HG03521 (cell line): ENCODE measurements around the gene MTFR2.

Source experiments
- ATAC-seq: cut with Tn5 transposase; IDR thresholded peaks from one replicate; pipeline ENCODE4 v1.9.1; 2021; ENCODE audit warnings: mild to moderate bottlenecking, moderate library complexity; ENCODE audit not compliant: unreplicated experiment

MTFR2 gene

DNA sequence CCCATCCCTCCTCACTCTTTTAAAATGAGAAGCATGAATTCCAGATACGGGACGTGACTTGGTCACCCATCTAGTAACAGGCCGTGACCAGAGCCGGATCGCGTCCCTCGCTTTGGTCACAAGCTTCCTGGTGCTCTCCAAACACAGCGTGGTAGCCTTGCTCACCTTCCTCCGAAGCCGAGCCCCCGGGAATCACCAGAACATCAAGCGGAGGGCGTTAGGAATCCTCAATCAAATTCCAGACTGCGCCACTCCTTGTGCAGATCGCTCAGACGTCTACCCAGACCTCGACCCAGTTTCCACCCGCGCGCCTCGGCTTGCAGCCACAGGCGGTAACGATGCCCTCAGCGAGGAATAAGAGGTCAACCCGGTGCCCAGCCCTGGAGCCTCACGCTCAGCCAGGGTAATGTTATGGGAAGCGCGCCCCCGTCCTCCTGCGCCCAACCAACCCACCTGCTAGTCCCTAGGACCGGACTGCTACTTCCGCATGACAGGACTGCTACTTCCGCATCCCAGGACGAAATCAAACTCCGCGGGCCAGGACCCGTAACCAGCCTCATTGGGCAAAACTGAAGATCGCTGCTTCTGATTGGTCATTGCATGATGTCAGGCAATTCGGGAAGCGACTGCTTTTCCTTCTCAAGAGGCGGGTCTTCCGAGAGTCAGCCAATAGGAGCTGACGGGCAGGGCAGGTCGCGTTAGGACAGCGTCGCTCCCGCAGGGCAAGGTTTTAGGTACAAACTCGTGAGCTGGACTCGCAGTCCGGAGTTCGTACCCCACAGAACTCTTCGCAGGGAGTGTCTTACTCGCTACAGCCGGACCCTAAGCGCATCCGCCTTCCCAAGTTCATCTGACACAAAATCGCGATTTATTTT is at the start of gene MTFR2:
TSS of gene MTFR2 (minus strand) at position 501 of the 875 bp plus-strand sequence. CDS start 1,212 bp downstream, outside the sequence.
- ATAC-seq: peak; percentile 97

DNA sequence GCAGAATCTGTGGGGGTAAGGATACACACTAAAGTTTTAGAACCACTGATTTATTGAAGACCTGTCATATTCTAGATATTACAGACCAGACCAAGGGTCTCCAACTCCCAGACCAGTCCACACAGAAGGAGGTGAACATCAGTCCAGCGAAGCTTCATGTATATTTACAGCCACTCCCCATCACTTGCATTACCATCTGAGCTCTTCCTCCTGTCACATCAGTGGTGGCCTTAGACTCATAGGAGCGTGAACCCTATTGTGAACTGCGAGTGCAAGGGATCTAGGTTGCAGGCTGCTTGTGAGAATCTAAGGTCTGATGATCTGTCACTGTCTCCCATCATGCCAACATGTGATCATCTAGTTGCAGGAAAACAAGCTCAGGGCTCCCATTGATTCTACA is 44.5 kb upstream of the MTFR2 start:
- no peak for ATAC-seq

DNA sequence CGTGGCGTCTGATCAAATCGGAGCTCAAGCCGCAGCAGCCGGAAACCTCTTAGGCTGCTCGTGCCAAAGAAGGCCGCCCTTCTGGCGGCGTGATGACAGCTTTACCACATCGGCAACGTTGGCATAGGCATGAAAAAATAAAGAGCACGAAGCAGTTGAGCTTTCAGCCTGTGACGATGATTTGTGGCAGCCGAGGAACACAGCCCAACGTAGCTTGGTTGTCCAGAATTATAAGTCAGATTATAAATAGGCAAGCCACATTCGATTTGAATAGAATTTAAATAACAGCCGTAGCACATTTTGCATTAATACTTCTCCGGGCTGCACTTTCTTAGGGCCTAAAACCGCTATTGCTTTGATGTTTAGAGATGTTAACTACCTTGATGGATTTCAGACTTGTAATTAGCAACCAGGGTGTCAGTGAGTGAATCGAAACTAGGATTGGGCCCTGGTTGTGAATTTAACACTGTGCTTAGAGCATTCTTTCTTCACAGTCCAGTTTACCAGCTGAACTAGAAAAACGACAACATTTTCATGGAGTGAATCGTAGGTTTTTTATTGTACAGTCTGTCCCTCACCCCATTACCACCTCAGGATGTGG is 40.4 kb upstream of the MTFR2 start:
- ATAC-seq: peak; percentile 14

DNA sequence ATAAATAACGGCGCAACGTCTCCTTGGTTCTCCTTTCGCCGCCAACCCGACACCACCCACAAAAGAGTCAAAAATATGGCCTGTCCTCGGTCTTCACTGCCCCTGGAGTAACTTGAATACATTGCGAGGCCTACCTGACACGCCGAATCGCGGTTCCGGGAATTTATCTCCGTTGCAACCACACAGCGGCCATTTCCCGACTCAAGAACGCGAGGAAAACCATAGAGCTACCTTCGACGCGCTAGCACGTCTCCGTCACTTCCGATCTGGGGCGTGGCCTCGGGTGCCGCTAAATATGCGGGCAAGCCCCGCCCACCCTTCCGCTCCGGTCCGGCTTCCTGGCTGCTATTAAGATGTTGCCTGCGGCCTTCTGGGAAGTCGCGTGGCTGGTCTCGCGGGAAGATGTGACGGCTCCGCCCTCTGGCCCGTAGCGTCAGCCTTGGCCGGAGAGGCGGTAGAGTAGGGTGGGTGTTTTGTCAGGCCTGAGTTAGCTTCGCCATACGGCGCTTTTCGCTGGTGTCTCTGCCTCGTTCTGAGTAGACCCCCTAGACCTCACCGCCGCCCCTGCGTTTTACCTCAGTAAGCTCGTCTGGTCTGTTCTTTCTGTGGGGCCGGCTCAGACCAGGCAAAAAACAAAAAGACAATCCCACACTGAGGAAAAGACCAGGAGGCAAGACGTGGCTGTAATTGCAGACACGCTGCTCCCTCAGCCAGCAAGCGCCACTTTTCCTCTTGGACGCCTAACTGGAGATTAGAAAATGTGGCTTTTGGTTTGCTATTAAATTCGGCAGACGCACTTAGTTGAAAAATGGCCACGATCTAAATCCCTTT is 39.7 kb upstream of the MTFR2 start, which contains the start of gene BCLAF1:
TSS of gene BCLAF1 (minus strand) at position 268 of the 831 bp plus-strand sequence. CDS start 9,980 bp downstream, outside the sequence.
- ATAC-seq: peak; percentile 86

DNA sequence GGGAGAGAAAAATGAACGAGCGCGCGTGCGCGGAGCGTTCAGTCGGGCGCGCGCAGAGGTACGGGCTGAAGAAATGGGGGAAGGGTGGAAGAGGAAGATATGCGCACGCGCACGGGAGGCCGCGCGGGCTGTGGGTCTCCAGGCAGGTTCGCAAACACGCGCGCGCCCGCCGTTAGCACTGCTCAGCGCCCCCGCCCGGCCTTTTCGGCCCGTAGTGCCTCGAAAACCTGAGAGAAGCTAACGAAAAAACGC is 39.1 kb upstream of the MTFR2 start:
- ATAC-seq: peak; percentile 33

DNA sequence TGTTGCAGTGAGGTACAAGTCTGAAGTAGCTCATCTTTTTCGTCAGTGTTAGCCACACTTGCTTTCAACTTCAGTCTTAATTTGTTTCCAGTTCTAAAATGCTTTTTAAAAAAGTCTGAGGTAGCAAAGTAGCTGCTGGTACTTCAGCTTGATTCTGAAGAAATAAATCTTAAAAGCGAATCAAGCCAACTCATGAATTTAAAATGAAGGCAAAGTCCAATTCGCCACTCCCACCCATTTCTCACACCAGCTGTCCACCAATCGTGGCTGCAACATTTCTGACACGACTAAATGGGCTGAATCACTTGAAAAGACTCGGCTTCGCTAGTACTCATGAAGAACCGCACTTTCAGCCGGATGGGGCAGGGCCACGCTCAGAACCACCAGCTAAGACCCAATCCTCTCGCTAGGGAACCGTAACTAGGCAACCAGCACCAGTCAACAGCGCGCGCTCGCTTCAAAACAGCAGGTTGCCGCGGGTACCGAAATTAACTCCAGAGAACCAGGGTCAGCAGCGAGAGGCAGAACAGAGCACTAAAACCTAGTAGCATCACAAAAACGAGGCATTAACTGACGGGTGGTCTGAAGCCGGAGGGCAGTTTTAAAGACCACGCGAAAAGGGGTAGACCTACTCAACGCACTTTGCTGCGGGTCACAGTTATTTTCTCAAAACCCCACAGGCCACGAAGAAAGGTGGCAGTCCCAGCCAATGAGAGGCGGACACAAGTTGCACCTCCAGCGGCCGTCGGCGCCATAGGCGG is 38.6 kb upstream of the MTFR2 start:
- ATAC-seq: peak; percentile 45

DNA sequence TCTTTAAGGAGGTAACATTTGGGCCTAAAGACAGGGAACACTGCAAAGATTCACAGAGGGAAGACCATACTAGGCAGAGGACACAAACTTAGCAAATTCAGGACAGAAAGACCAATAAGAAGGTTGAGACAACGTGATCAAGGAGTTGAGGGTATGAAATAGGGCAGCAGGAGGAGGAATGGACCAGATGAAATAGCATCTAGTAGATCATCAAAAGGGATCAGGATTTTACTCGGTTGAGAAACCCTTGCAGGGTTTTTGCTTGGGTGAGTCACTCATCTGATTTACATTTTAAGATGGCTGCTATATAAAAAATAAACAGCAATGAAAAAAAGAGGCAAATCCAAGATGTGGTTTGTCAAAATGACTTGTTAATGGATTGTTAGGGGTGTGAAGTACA is 34.8 kb upstream of the MTFR2 start:
- ATAC-seq: no peak

DNA sequence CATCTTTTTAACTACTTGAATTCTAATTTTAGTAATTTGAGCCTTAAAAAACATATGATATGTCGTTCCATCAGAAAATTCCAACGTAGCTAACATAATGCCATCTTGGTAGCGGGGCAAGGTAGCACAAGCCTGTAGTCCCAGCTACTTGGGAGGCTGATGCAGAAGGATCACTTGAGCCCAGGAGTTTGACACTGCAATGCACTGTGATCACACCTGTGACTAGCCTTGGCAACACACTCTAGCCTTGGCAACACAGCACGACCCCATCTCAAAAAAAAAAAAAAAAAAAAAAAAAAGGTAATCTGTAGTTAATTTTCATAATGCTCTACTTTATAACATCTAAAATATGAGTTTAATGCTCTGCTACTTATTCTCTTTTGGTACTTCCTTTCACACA is 32.8 kb upstream of the MTFR2 start:
- ATAC-seq: no peak

DNA sequence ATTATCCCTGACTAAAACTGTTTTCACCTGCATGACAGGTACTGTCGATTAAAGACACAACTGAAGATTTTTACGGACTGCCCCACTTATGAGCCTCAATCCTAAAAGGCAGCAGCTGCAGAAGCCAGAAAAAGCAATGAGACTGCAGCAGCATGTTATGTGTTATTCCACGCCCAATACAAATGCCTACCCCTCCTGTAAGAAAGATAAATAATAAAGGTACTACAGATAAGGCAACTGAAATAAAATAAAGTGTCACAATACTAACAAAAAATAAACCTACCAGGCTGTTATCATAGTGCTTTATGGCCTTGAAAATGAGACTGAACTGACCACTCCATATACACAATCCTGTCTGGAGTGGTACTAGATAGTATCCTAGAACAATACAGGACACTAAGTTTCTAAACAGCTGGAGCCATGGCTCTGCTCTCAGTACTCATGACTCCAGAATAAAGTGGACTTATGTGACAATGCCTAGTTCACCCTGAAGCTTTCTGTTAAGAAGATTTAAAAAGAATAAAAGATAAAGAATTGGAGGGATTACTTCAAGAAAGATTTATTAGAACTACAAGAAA is 30.0 kb upstream of the MTFR2 start:
- ATAC-seq: no peak

DNA sequence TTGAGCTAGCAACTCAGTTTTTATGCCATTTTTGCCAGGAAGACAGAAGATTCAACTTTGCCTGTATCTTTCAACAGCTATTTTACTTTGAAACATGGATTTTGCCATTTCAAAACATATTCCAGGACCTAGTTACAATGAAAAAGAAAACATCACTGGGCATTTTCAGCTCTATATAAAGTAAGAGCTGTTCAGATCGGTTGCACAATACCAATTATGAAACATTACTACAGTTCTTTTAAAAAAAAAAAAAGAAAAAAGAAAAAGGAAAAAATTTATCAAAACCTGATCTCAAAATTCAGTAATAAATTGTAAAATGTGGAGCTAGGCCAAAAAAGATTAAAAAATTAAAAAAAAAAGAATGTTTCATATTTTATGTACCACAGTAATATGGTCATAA is 24.0 kb upstream of the MTFR2 start:
- ATAC-seq: no peak

DNA sequence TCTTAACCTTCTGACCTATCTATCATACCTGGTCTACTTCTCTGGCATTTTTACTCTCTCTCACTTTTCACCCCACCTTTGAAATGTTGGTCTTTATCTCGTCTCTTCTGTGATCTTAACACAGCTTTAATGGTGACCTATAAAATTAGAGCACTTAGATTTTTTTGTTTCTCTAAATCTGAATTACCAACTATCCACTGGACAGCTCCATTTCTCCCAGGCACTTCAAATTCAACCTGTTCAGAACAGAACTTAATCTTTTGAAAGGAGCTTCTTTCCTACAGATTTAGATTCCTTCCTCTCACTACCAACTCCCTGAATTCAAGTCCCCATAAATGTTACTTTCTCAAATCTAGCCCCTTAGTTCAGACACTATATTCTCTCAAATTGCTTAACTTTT is 15.0 kb upstream of the MTFR2 start:
- ATAC-seq: no peak

DNA sequence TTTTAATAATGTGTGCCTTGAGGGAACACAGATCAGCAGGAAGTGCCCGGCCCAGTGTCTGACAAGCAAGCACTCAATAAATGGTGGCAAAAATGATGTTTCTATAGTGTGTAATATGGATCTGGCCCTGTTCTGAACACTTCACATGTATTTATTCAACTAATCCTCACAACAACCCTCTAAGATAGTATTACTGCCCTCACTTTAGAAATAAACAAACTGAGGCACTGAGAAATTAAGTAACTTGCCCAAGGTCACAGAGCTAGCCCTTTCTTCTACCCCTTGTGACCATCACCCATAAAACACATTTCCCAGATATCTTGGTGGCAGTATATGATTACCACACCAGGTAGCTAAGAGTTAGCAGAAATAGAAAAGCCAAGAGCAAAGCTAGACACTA is 12.8 kb upstream of the MTFR2 start:
- no peak for ATAC-seq

DNA sequence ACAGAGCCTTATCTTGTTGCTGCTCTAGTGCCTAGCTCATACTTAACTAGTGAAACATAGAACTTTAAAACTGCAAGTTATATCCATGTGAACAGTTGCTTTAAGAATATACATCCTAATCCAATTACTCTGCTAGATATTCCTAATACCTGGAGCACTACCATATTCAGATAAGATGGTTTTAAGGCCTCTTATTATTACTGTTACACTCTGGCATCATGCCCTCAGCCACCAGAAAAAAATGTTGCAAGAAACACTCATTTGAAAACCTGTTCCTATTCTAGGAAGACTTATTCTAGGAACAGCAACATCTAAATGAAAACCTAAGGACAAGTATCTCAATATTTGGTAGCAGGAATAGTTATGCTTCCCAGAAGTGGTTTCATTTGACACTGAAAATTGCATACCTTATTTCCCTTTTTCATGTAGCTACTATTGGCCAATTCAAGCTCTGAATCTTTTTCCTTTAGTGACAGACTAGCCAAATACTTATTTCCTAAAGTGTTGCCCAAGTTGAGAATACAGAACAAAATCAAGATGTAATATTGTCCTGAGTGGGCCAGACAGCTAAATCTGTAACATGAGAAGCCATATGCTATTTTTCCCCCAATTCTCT is 4.8 kb upstream of the MTFR2 start:
- no peak for ATAC-seq

DNA sequence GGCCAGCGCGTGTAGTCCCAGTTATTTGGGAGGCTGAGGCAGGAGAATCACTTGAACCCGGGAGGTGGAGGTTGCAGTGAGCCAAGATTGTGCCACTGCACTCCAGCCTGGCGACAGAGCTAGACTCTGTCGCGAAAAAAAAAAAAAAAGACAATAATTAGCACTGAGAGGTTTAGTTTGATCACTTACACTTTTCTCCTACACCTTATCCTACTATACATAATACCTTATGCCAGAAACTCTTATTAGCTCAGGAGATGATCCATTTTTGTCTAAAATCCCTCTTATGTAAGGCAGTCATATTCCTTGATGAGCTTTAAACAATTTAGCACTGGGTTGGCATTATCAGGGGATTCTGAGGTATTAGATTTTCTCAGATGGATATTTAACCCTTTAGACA is 3.6 kb upstream of the MTFR2 start:
- no peak for ATAC-seq

DNA sequence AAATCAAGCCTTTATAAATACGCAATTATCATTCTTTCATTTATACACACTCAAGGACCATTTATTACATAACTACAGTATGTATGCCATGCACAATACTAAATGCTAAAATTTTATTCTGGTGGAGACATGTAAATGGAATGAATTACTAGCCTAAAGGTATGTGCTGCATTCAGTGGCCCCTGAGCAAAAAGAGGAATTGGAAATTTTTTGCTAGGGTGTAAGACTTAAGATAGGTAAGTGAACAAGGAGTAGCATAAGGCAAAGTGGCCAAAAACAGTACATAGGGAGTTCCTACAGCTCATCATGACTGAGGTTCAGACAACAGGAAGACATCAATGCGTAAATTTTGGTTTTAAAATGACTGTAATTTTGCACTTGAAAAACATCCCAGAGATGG is 2.3 kb upstream of the MTFR2 start:
- no peak for ATAC-seq

DNA sequence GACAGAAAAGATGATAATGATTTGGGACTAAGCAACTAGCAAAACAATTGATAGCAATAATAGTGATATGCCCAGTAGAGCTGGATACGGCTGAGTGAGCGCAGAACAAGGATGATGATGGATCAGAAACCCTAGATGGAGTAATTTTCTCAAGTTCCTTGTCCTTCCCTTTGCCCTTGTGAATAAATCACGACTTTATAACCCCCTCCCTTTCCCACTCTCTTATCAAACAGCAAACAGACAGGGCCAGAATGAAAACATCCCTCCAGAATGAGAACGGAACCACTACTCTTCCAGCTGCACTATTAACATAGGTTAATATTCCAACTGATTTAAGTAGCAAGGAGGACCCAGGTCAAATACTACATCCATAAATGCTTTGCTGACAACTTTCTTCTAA is 1.3 kb upstream of the MTFR2 start:
- no peak for ATAC-seq

DNA sequence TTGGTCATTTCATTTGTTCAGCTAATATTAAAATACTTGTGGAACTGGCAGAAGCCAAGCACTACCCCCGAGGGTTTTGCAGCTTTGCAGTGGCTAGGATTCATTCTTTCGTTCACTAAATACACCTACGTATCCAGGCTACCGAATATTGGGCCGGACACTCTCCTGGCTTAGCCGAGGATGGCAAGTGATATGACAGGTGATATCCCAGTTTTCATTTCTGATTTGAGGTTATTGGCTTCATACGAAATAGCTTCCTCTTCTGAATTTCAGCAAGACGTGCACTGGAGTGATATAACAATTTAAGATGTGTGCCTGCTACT is 536 bp upstream of the MTFR2 start:
- peak; percentile 3 for ATAC-seq

DNA sequence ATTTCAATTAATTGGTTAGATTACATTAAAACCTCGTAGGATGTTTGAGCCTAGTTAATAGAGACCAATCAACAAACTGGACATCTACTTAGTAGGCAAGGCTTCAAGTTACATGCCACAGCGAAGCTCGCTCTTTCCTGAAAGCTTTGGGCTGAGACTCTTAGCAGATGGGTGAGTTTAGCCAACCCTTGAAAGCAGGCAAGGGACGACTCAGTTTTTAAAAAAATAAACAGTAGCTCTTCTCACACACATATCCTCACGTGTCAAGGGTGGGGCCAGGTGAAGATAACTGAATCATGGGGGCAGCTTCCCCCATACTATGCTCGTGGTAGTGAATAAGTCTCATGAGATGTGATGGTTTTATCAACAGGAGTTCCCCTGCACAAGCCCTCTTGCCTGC is 775 bp downstream of the MTFR2 start:
- no peak for ATAC-seq

DNA sequence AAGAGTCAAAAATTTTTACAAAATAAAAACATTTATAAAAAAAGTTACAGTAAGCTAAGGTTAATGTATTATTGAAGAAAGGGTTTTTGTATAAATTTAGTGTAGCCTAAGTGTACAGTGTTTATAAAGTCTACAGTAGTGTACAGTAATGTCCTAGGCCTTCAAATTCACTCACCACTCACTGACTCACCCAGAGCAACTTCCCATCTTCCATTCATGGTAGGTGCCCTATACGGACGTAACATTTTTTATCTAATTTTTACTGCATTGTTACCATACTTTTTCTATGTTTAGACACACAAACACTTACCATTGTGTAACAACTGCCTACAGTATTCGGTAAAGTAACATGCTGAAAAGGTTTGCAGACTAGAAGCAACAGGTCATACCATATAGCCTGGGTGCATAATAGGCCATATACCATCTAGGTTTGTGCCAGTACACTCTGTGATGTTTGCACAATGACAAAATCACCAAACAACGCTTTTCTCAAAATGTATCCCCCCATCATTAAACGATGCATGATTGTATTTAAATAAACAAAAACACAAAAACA is 6.0 kb downstream of the MTFR2 start:
- ATAC-seq: no peak
